HG02588 (cell line): Measurements from ENCODE around the gene SPDYE18.
"Not testable (repeated sequence)": the region's sequence is repeated elsewhere in the genome, so short reads cannot be mapped to it uniquely, and the experiment has no call there.

Source experiments
- ATAC-seq: cut with Tn5 transposase; IDR thresholded peaks from one replicate; pipeline ENCODE4 v1.9.1; 2021; ENCODE audit warnings: mild to moderate bottlenecking, moderate library complexity; ENCODE audit not compliant: unreplicated experiment

The SPDYE18 gene, protein sequence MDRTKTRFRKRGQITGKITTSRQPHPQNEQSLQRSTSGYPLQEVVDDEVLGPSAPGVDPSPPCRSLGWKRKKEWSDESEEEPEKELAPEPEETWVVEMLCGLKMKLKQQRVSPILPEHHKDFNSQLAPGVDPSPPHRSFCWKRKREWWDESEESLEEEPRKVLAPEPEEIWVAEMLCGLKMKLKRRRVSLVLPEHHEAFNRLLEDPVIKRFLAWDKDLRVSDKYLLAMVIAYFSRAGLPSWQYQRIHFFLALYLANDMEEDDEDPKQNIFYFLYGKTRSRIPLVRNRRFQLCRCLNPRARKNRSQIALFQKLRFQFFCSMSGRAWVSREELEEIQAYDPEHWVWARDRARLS

DNA sequence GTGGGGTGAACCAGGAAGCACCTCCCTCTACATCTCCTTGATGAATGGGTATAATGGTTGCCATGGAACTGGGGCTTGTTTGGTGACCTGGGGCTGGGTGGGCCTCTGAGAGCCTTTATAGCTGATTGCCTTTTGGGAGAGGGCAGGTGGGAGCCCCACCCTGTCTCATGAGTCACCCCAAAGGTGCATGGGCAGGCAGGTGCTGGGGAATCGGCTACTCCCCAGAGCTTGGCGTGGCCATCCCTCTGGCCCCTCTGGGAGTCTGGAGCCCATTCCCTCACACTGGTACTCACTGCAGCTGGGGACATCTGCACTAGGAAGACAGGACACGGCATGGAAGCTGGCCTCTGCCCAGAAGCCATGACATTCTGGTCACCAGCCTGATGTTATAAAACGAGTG, at the start of gene SPDYE18:
Gene SPDYE18 (minus strand): TSS at position 2 of the 400 bp plus-strand sequence. CDS start 2,046 bp downstream, outside the sequence.
- not testable (repeated sequence) for ATAC-seq

DNA sequence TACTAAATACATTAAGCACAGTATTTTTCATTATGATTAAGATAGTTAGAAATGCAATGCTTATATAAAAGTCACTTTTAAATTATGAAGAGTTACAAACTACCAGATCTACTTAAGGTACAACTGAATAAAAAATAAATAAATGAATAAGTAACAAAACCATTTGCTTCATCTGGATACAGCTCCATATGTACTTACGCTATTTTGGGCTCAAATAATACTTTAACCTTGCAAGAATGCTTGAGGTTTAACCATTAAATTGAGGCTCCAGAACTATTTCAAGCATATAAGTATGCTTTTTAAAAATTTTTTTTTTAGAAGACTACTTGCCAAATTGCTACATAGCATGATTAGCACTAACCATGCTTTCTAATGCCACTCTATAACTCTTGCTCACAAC, 46.0 kb upstream of the SPDYE18 start:
- ATAC-seq = not testable (repeated sequence)

DNA sequence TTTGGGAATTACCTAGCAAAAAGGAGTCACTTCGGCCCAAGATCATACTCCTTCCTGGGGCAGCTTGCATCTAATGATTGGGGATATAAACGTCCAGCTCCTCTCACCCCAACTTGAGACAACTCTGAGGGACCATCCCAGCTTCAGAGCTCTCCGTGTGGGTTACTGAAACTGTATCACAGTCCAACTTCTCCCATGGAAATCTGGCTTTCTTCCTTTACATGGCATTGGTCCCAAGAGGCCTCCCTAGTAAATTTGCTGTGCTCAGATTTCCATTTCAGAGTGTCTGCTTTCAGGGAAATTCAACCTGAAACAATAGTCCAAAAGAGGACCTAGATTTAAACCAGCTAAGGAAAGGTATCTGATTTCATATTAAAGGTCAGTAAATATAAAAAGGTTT, 45.3 kb upstream of the SPDYE18 start:
- ATAC-seq = not testable (repeated sequence)

DNA sequence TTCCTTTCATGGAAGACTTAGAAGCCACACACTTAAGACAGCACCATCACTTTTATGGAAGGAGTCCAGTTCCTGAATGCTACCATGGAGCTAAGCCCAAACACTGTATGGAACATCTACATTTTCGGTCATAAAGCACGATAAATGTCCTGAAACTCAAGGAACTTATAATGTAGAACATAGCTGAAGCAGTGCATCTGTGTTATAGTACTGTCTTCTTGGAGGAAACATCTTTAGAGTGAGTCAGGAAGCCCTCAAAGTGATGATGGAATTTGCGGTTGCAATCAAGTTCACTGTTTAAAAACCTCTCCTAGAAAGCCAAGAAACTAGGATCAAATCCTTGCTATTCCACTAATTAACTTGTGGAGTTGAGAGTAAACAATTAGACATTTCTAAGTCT, 43.5 kb upstream of the SPDYE18 start:
- ATAC-seq = not testable (repeated sequence)

DNA sequence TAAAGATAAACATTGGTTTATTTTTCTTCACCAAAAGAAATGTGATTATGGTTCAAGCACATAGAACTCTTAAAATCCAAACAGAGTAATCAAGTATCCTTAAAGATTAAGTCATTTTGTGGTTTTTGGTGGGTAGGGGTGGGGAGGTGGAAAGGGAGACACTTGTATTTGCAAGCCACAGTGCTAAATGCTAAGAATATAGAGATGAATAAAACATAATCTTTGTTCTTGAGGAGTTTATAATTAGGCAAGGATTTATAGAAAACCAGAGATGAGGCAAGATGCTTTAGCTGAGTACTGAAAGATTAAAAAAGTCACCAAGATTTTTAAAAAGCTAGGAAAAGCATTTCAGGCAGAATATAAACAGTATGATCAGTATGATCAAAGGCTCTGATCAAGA, 40.3 kb upstream of the SPDYE18 start:
- ATAC-seq = not testable (repeated sequence)

DNA sequence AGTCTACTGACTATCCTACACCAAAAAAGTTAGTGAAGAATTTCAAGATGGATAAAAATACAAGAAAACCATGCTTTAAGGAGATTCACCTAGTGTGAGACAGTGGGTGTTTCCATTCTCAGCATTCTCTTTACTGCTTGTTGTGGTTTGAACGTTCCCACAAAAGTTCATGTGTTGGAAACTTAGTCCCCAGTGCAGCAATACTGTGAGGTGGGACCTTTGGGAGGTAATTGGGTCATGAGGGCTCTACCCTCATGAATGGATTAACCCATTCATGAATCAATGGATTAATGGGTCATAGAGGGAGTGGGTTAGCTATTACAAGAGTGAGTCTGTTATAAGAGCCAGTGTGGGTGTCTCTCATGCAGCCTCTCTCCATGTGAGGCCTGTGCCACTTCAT, 38.8 kb upstream of the SPDYE18 start:
- ATAC-seq = not testable (repeated sequence)

DNA sequence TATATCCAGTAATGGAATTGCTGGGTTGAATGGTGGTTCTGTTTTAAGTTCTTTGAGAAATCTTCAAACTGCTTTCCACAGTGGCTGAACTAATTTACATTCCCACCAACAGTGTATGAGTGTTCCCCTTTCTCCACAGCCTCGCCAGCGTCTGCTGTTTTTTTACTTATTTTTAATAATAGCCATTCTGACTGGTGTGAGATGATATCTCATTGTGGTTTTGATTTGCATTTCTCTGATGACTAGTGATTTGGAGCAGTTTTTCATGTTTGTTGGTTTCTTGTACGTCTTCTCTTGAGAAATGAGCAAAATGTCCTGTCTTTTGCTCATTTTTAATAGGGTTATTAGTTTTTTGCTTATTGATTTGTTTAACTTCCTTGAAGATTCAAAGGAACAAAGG, 38.1 kb upstream of the SPDYE18 start:
- not testable (repeated sequence) for ATAC-seq

DNA sequence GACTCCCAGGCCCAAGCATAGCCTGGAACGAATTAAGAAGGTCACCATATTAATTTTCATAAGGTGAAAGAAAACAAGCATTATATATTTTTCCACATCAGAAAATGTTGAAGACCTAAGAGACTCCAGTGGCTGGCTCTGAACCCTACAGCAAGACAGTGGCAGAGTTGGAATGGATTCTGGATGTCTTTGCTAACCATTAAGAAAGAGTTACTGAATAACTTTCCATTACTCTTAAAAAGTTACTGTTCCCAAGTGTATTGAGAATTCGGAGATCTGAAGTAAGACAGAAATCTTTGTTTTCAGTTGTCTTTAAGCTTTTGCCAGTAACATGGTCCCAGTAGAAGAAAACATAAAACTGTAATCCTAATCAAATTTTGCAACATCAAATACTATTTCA, 29.9 kb upstream of the SPDYE18 start:
- not testable (repeated sequence) for ATAC-seq

DNA sequence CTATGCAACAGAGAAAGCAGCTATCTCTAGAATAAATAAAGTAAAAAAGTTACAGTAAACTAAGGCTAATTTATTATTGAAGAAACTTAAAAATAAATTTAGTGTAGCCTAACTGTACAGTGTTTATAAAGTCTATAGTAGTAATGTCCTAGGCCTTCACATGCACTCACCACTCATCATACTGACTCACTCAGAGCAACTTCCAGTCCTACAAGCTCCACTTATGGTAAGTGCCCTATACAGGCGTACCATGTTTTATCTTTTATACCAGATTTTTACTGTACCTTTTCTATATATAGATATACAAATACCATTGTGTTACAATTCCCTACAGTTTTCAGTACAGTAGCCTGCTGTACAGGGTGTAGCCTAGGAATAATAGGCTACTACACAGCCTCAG, 19.8 kb upstream of the SPDYE18 start:
- ATAC-seq = not testable (repeated sequence)

DNA sequence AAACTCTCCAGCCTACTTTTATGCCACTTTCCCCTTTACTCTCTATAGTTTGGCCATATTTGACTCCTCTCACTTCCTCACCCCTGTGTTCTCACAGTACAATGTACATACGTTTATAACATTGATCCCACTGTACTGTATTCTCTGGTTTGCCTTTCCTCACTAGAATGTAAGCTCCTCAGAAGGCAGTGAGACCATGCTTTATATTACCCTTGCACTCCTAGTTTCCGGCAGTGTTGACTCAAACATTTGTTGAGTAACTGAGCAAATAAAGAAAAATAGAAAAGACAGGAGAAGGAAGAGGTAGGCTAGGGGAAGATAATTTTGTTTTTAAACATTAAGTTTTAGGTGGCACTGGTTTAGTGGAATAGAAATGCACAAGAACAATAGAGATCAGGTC, 17.9 kb upstream of the SPDYE18 start:
- not testable (repeated sequence) for ATAC-seq

DNA sequence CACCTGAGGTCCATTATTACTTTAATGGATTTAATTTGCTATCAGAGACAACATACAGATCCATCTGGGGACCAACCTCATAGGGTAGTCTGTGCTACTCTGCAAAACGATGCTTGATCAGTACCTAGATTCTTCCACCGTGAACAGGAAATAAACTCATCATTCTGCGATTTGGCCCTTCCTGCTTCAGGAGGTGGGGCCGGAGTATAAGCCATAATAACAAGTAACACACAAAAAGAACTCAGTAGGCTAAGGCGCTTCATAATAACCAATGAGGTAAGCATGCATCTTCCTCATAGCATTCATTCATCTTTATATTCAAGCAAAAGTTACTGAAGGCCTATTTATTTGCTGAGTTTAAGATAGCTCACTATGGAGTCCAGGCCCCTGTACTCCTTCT, 17.3 kb upstream of the SPDYE18 start:
- not testable (repeated sequence) for ATAC-seq

DNA sequence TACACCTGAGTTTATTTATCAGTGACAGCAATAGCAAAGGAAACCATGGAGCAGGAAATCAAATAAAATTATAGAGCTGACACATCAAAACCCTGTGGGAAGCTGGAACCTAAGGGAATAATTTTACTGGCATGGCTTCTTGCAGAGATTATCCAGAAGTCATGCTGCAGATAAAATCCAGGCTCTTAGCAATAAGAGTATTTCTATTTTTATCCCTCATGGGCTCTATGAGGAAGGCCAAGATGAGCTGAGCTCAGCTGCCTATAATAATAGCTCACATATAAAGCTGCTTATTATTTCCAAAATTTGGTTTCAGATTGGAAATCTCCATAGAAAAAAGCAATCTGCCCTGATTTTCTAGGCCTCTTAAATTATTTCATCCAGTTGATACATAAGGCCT, 16.8 kb upstream of the SPDYE18 start:
- ATAC-seq = not testable (repeated sequence)

DNA sequence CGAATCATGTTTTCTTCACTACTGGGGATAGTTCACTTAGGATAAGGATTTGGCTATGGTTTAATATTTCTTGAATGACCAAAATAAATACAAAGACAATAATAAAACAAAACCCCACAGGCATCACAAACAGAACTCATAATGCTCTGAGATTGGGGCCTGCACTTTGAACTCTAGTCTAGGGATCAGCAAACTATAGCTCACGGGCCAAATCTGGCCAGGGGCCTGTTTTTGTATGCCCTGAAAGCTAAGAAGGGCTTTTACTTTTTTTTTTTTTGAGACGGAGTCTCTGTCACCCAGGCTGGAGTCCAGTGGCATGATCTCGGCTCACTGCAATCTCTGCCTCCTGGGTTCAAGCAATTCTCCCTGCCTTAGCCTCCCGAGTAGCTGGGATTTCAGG, 14.7 kb upstream of the SPDYE18 start:
- ATAC-seq = not testable (repeated sequence)

DNA sequence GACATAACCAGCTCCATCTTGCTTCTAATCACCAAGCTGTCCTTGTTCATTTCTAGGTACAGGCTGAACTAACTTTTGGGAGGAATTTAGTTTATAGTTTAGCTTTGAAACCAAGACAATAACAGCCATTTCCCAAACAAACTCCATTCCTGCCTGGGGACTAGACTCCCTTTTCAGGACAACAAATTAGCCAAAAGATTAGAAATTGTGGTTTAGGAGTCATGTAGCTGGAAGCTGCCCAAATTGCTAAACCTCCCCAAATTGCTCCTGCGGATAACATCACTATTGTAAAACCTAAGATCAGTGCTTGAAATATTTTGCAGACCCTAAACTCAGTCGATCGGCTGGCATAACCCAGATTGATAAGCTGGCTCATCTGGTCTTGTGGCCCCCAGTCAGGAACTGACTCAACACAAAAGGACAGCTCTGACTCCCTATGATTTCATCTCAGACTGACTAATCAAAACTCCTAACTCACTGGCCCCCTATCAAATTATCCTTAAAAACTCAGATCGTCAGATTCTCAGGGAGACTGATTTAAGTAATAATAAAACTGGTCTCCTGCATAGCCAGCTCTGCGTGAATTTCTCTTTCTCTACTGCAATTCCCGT, 12.5 kb upstream of the SPDYE18 start:
- not testable (repeated sequence) for ATAC-seq

DNA sequence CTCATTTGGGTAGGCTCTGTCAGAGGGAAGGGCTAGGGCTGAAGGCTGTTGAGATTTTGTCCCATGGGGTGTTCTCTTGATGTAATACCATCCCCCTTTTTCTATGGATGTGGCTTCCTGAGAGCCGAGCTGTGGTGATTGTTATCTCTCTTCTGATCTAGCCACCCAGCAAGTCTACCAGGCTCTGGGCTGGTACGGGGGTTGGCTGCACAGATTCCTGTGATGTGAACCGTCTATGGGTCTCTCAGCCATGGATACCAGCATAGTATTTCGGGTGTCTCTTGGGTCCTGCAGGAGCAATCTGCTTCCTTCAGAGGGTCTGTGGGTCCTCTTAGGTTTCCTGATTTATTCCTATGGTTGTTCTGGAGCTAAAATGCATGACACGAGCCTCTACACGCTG, 8.8 kb upstream of the SPDYE18 start:
- ATAC-seq = not testable (repeated sequence)

DNA sequence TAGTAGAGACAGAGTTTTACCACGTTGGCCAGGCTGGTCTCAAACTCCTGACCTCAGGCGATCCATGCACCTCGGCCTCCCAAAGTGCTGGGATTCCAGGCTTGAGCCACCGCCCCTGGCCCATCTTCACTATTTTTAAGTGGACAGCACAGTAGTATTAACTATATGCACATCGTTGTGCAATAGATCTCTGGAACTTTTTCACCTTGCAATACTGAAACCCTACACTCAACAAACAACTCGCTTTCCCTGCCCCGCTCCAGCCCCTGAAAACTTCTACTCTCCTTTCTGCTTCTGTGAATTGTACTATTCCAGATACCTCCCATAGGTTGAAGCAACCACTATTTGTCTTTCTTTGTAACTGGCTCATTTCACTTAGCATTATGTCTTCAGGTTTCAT, 3.5 kb upstream of the SPDYE18 start:
- ATAC-seq = not testable (repeated sequence)

DNA sequence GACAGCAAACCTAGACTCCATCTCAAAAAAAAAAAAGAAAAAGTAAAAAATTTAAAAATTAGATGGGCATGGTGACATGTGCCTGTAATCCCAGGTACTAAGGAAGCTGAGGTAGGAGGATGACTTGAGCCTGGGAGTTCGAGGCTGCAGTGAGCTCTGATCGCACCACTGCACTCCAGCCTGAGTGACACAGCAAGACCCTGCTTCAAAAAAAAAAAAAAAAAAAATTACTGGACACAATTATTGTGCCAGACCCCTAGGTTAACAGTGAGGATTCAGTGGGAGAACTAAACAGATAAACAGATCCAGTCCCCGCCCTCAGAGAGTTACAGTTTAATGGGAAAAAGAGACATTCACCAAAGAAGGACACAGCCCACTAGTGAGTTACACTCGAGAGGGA, 1.4 kb upstream of the SPDYE18 start:
- not testable (repeated sequence) for ATAC-seq

DNA sequence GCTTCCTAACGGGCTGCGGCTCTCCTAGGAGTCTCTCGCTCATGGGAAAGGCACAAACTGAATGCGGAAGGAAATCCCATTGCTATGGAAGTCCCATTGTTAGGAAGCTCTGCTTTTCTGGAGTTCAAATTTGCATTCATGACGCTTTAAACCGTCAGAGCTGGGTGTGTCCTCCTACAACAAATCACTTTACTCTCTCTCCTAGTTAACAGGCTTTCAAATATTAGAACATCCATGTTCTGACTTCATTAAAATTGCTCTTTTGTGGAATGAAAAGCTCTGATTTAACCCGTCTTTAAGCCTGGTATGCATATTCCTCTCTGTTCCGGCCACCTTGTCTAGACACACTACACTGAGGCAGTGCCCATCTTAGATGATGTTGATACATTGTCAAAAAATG, 30.1 kb downstream of the SPDYE18 start, which contains the start of gene SPDYE17:
Gene SPDYE17 (minus strand): TSS at position 101 of the 400 bp plus-strand sequence. CDS start 1,791 bp downstream, outside the sequence.
- not testable (repeated sequence) for ATAC-seq

DNA sequence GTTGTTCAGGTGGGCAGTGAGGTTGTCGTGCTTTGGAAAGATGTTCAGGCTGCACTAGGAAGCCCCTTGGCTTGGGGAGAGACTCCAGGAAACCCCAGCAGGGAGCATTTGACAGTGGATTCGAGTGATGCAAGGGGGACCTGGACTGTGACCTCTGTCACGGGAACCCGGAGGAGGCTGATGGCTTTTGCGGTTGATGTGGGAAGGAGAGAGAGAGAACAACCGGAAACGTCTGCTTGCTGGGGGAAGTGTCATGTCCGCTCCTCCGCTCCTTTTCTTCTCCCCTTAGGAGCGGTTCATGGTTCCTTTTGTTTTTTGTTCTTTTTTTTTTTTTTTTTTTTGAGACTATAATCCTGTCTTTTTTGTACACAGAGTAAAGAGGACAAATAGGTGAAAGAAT, 36.0 kb downstream of the SPDYE18 start:
- not testable (repeated sequence) for ATAC-seq

DNA sequence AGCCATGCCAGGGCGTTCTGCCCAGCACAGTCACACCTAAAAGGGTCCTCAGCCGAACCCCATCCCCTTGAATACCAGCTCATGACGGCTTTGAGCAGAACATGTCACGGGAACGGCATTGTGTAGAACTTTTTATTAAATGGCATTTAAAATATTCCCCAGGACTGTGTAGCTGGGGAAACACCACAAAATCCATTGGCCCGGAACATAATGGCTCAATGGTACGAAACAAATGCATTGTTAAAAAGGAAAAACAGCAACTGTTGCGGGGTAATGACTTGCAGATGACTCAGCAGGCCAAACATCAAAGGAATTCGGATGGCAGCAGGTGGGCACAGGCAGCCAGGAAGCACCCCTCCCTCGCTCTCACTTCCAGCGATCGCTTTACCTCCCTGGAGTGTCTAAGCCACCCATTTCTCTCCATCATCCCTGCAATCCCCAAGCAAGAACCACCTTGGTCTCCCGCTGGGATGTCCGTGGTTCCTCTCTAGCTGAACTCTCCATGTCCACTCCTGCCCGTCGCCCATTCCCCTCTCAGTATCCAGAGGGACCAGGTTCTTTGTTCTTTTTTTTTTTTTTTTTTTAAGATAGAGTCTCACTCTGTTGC, 52.2 kb downstream of the SPDYE18 start:
- ATAC-seq = not testable (repeated sequence)

DNA sequence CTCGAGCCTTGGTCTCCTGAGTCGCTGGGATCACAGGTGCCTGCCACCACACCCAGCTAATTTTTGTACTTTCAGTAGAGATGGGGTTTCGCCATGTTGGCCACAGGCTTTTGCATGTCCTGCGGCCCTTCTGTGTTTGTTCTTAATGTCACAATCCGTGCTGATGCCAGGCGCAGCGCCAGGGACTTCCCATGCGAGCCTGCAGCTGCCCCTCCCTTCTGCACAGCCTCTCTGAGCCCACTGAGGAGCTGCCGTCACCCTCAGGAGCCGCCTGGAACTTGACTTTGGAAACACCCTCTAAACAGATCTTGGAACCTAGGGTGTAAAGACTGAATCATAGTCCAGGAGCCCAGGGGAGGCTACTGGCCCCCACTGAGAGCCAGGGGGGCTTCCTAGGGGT, 54.4 kb downstream of the SPDYE18 start:
- not testable (repeated sequence) for ATAC-seq
